GM04504 (cell line): ENCODE data around the gene FUT9.

Source experiments
- DNase-seq: peaks from one replicate; pipeline ENCODE4 v3.0.0-alpha.2; 2012; ENCODE audit warnings: low read depth

The FUT9 gene

DNA sequence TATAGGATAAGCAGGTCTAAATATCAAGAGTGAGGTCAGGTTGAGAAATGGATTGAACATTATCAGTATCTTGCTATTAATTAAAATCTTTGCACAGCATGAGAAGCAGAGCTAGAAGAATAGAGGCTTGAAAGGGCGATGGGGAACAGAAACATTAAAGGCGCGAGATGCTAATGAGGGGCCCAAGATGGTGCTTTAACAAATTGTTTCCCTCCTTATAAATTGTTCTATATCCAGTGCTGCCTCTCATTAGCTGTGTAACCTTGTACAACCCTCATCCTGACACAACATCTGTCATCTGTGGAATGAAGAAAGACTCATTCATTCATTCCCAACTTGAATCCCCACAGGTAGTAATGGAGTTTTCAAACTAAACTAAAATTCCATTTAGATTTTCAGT is 57.8 kb downstream of the FUT9 start:
- no peak for DNase-seq

DNA sequence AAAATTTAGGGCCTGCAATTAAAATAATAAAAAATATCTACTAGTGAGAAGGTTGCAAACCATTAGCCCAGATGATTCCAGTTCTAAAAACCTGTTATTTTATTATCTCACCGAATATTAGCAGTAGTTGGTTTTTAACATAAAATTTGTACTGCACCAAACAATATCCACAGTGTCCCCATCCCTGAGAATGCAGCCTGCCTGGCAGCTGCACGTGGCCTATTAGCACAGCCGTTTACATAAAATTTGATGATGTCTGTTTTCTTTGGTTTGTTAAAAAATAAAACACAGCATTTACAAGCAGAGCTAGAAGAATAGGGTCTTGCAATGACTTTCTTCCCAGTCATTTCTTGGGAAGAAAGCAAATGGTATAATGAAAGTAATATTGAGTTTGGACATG is 58.2 kb downstream of the FUT9 start:
- DNase-seq = no peak

DNA sequence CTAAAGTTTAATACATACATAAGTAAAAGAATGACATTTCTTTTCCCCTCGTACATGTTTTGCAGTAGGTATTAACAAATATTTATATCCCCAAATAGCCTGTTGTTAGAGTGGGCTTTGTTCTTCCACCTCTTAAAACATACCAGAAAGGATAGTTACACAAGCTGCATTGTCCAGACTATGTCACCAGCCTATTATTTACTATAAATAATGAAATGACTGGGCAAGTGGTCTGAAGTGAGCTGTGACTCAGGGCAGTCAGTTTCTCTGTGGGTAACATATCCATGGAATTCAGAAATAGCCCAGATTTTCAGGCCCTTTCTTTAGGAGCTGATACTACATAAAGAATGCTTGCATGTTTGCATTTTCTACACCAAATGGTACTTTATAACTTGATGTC is 60.1 kb downstream of the FUT9 start:
- DNase-seq = no peak

DNA sequence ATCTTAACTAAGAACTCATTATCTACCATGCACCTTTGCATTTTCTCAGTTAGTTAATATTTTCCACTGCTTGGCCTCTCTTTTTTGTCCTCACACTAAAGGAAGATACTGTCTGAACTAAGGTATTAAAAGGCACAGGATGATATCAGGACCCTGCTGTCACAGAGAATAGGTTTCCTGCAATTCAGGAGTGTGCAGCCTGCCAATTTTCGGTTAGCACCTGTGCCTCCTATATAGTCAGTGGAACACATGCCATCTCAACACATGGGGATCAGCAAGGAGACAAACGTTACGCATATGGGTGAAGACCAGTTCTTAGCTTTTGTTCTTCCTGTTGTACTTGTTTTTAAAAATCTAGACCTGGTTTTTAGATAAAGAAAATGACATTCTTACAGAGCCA is 71.0 kb downstream of the FUT9 start:
- DNase-seq = no peak

DNA sequence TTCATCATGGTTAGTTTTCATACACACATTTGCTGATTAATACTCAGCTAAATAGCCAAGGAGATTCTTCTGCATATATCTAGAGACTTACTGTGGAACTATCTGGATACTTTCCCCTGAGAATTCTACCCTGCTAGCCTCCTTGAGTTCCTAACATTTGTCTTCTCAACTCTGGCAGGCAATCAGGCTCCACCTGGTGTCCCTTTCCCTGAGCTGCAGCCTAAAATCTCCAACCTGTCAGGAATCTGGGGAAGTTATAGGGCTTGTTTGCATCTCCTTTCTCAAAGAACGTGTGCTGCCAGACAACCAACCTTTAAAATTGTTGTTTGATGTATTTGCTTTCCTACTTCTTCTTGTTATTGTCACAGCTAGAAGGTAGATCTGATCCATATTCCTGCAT is 73.4 kb downstream of the FUT9 start:
- DNase-seq = no peak

DNA sequence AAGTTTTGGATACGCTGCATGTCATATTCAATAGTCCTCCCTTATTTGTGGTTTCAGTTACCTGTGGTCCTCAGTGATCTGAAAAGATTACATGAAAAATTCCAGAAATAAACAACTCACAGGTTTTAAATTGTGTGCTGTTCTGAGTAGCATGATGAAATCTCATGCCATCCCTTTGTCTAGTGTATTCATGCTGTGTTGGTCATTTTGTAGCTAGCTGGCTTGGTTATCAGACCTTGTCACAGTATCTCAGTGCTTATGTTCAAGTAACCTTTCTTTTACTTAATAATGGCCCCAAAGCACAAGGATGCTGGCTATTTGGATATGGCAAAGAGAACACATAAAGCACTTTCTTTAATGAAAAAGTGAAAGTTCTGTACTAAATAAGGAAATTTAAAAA is 78.3 kb downstream of the FUT9 start:
- DNase-seq = no peak

DNA sequence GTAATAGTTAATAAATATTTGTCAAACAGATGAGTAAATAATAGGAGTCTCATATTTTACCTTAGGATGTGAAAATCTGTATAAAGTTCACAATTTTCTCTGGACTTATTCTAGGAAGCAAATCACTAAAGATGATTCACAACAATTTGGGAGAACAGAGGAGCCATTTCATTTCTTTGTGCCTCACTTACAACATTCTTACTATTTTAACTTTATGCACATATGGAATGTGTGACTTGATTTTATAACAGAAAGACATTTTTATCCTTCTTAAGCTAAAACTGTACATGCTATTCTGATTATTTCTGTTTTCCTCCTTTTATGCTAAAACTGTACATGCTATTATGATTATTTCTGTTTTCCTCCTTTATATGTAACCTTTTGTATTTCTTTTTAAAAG is 83.3 kb downstream of the FUT9 start:
- DNase-seq = no peak

DNA sequence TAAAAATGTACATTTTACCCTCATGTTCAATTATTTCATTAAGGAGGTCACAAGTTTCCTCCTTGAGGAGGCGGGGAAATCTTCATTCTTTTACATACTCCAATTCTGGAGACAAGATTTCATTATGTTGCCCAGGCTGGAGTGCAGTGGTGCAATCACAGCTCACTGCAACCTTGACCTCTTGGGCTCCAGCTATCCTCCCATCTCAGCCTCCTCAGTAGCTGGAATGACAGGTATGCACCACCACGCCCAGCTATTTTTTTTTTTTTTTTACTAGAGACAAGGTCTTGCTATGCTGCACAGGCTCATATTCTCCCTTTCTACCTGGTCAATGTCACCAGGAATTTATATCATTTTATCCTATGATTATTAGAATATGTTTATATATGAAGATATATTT is 85.8 kb downstream of the FUT9 start:
- no peak for DNase-seq

DNA sequence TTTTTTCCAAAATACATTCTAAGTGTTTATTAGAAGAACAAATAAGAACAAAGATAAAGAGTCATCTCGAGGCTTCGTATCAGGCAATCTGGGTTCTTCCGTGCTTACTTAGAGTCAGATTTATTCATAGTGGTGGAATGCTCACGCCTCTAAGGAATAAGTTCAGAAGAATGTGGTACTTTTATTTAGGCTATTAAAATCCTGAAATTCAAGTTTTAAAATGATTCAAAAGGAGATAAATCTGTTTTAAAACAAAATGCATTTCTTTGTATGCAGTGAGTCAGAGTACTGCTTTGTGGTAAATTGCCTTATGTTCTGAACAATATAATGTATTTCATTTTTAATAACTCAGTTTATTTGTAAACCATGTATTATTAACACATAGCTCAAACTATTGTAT is 89.1 kb downstream of the FUT9 start:
- no peak for DNase-seq

DNA sequence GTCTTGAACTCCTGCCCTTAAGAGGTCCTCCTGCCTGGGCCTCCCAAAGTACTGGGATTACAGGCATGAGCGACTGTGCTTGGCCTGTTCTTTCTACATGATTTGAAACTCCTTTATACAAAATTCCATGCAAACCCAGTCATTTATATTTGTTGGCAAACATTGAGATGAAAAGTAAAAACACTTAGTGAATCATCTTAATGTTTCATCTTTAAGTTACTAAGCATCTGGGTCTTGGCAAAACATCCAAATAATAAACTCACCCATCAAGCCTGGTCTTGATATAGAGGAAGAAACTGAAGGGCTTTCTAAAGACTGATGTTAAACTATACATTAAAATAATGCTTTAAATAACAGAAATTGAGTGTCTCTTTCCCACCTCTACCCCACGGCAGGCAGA is 95.1 kb downstream of the FUT9 start:
- DNase-seq = no peak

DNA sequence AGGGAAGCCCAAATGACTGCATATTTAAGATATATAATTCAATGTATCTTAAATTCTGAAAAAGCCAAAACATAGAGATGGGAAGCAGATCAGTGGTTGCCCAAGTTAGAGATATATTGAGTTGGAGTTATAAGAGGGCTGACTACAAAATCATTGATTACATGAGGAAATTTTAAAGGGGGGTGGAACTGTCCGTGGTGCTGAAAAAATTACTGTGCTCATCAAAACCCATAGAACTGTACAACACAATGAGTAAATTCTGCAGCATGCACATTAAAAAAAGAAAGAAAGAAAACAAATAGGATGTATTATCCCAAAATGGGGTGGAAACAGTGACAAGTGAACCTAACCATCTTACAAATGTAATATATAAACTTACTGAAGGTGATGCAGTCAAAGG is 100.9 kb downstream of the FUT9 start:
- no peak for DNase-seq

DNA sequence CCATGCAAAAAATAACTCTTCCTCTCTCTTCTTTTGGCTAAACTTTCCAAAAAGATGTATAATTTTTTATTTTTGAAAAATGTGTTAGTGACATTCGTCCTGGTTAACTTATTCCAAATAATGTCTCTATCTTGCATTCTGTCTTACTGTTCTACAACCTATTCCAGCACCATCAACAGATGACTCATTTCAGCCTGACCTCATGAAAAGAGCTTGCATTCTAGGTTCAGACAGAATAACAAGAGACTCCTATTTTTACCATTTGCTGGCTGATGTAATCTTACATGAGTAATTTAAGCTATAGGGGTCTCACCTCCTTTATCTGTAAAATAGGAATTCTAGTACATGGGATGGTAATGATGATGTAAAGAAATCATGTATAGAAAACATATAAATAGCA is 109.0 kb downstream of the FUT9 start:
- DNase-seq = no peak

DNA sequence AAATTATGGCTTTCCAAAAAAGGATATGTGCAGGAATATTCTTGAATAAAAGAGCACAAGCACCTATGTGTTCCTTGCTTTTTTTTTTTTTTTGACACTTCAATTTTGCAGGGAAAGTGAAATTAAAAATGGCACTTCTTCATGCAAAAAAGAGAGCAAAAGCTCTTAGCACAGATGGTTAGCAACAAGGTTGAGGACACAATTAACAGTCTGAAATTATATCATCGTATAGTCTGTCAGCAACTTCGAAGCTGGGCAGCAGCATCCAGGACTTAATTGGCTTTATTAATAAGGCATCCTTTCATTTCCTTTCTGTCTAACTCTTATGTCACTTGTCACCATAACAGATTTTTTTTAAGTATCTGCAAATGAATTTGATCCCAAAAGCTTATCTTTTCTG is 122.6 kb downstream of the FUT9 start:
- no peak for DNase-seq

DNA sequence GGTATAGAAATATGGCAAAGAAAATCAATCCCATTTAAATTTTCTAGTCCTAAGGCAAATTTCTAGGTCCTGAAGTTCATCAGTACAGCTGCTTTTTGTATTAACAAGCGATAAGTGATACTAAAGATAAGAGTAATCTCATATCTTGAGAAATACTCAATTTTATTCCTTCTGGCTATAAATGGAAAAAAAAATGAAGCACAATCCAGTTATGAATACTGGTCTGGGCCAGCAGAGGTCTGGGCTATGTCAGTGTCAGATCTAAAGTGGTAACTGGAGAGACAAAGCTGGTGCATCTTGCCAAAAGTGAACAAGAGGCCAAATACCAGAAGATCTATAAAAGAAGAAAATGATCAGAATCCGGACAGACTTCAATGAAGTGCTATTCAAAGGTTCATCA is 126.4 kb downstream of the FUT9 start:
- DNase-seq = no peak

DNA sequence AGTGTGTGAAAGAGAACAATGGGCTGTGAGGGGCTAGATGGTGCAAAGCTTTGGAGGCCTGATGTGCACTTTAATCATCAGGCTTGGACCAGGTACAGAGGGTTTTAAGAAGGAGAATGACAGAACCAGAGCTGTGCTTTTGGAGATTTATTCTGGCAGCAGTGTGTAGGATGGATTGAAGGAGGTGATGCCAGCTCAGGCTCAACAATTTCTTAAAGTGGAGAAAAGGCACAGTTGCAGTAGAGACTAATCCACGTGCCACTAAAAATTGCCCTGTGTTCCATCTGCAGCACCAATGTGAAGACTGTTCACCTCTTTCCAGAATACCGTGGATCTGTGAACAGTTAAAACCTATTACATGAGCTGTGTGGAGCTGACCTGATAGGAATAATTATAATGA is 134.7 kb downstream of the FUT9 start:
- no peak for DNase-seq

DNA sequence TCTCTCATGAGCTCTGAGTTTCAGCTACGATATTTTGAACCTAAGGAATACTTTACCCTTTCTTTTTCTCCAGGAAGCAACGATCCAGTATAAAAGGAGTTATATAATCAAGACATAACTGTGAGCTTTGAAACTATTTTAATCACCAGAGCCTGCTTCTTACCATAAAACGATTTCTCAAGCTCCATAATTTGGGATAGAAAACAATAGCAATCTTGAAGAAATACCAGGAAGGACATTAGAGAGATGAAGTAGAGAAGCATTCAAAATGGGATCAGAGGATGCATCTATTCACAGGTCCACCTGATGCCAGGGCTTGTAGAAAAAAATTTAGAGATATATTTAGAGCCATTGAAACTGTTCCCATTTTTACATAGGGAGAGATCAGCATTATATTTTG is 135.9 kb downstream of the FUT9 start:
- no peak for DNase-seq

DNA sequence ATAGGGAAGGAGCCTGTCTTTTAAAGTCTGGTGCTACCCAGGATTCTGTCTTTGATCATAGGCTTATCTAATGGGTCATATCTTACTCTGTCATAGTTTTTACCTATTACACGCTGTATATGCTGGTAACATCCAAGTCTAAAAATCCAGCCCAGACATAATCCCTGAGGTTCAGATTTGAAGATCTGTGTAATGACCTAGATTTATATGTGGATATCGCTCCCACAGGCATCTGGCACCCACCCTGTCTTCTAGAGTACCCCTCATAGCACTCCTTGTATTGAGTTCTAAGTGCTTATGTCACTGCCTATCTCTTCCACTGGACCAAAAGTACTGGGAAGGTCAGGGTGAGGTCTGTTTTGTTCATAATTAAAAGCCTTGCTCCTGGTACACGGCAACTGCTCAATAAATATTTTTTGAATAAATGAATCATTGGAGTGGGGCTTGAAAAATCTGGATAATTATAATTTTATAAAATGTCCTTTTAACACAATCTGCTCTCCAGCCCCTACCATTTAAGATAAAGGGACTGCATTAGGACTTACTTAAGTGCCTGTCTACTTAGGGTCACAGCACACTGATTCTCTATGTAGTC is 136.4 kb downstream of the FUT9 start:
- DNase-seq = no peak

DNA sequence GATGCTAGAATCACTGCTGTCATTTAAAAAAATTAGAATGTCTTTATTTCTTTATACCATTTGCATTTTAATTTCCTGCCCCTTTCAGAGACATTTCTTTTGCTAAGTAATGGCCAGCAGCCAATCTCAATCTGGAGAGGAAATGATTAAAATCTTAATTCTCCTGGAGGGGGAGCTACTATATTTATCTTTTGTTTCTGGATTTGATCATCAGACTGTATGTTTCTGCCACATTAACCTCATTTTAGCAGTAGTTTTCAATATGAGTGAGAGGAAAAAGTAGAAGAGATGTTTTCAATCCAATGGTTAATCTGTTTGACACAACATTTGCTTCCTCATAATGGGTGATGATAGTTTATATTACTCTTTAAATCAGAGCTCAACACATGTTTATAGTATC is 138.0 kb downstream of the FUT9 start:
- DNase-seq = no peak

DNA sequence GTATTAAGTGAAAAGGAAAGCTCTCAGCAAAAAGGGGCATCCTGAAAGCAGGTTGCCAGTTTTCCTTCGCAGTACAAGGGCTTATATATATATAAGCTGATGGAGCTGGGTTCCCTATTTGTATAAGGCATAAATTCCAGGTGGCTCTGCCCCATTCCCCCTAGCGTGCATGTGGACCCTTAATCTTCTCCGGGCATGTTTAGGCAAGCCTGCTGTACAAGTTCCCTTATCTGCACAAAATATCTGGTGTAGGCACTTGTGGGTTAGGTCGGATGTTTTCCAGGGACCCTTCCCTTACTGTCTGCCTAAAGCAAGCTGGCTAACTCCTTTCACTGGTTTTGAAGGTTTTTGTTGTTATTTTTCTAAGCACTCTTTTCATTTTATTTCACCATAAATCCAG is 140.7 kb downstream of the FUT9 start:
- no peak for DNase-seq

DNA sequence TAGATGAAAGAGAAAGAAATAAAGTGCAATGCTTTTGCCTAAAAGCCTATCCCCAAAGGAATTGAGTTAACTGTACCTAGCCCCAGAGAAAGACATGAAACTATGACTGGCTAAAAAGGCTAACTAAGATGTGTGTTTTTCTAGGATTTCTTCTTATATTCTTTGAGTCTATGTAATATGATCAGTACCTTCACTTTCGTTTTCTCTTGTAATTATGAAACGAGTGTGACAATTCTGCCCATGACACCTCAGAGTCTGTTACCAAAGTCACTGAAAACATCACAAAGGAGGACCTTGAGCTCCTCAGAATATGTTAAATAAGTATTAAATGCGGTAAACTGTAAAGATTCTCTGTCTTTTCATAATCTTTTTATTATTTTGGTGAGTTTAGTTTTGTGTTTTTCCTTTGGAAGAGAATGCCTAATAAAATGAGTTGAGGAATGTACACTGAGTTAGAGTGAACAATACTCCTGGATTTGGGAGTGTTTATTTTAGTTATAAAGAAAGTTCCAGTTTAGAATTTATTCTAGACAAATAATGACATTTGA is 141.3 kb downstream of the FUT9 start:
- no peak for DNase-seq

DNA sequence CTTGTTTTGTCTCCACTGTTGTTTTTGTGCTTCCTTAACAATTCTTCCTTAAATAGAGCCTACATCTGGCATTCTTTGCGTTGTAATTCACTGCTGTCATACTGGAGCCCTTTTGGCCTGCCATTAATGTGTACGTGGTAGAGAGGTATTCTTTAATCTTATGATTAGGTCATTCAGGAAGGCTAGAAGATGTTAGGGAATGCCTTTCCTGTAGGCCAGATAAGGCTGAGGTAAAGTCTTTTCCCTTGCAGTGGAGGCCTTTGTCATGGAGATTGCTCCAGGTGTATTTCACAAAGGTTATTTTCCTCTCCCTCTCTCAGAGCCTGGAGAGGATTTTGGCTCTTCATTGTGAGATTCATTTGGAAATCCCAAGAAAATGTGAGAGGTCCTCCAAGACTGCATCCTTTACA is 146.9 kb downstream of the FUT9 start:
- no peak for DNase-seq

DNA sequence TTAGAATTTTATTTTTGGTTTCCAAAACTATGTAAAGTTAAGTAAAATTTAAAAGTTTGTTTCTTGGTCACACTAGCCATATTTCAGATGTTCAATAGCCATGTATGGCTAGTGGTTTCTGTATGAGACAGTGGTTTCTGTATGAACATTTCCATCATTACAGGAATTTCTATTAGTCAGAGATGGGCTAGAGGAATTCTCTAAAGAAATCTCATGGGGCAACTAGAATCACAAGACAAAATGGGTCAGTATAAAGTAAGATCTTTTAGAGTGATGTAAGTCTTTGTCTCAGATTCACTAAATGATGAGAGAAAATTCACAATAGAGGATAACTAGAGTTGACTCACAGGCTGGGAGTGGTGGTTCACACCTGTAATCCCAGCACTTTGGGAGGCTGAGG is 149.0 kb downstream of the FUT9 start:
- no peak for DNase-seq

DNA sequence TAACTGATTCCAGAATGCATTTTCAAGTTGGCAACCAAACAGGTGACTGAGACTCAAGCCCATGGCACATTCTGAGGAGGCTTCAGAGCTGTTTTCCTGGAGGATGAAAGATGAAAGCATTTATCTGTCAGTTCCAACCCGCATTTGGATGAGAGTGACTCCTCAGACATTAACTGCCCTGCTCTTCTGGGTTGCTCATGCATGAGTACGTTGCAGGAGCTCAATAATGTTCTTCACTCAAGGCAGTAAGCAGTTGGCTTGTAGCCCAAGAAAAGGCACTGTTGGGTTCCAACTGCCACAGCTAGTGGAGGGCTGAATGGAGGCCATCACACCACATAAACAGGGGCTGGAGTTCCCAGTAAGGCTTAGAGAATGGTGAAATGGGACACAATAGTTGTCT is 155.3 kb downstream of the FUT9 start:
- no peak for DNase-seq

DNA sequence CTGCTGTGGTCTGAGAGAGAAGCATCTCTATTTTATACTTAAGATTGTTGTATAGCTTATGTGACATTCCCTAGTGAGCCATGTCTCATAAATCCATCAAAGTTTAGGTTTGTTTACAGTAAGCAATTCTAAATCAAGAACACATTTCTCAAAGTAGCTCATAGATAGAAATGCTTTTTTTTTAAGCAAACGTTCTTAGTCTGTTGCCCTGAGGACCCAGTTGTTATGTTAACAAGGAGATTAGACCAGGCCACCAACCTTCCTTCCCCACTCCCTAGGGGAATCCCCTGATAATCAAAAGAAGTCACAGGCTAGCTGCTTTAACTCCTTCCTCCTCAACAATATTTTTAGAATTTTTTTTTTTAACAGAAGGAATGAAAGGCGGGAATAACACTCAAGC is 169.0 kb downstream of the FUT9 start:
- DNase-seq = no peak

DNA sequence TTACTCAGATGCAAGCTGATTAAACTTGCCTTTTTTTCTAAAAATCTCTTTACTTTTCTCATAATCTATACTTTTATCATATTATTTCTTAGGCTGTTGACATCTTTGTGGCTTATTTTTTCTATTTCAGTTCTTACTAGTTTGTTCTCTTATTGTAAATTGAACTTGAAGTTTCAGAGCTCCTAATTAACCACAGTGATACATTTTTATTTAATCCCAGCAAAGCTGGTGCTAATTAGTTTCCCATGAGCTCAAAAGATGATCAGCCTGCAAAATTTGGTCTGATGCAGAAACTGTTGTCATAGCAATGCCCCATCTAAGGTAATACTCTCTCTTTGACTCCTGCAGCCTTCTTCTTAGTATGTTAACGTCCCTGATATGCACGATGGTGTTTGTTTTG is 170.3 kb downstream of the FUT9 start:
- DNase-seq = no peak
